Measurements from ENCODE around the gene TBC1D5. TPM values are rescaled to one million over a fixed set of nuclear protein-coding genes. Genes with fewer than 3 reads are reported as not detected.

Gene TBC1D5
- total RNA-seq, 1 experiment from 2014 or later, result 43.3 TPM

DNA sequence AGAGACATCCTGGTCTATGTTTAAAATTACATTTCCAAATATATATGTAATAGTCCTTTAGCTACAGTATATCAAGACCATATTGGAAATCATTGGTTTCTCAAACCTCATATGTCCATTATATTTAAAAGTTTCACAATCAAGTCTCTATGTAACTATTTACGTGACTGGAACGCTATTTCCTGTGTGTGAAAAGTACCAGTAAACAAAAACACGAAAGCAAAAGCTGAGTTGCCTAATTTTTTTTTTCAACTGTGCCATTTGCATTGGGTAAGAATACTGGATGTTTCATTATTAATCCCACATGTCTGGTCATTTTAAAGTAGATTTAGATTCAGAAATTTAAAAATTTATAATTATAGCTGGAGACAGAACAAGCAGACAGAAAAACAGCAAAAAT lies 381.4 kb downstream of the TBC1D5 start:
- CTCF ChIA-PET, result no interaction called here
- H3K27ac Mint-ChIP-seq (ENCODE audit: low read depth, unreplicated experiment), result no peak overlapping the region
- TF ChIP-seq, protein P1, sequence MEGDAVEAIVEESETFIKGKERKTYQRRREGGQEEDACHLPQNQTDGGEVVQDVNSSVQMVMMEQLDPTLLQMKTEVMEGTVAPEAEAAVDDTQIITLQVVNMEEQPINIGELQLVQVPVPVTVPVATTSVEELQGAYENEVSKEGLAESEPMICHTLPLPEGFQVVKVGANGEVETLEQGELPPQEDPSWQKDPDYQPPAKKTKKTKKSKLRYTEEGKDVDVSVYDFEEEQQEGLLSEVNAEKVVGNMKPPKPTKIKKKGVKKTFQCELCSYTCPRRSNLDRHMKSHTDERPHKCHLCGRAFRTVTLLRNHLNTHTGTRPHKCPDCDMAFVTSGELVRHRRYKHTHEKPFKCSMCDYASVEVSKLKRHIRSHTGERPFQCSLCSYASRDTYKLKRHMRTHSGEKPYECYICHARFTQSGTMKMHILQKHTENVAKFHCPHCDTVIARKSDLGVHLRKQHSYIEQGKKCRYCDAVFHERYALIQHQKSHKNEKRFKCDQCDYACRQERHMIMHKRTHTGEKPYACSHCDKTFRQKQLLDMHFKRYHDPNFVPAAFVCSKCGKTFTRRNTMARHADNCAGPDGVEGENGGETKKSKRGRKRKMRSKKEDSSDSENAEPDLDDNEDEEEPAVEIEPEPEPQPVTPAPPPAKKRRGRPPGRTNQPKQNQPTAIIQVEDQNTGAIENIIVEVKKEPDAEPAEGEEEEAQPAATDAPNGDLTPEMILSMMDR (IDR thresholded peaks at IDR 0.05; ENCODE audit: unreplicated experiment), result no peak
- BruUV-seq (replicated peaks), result no TSS peak
- no peaks in the 10 kb centered on the region for H3K9me3 Mint-ChIP-seq (ENCODE audit: unreplicated experiment)
- peaks cover 10% of the 10 kb centered on the region for H3K4me1 Mint-ChIP-seq (ENCODE audit: insufficient read depth, unreplicated experiment)
- intact Hi-C loops (cut with micrococcal nuclease), result no loop called here
- no peaks in the 10 kb centered on the region for H3K27me3 Mint-ChIP-seq (ENCODE audit: insufficient read depth, unreplicated experiment)
- peaks cover 6% of the 10 kb centered on the region for H3K36me3 Mint-ChIP-seq (ENCODE audit: insufficient read depth, unreplicated experiment)
- DNase-seq (ENCODE audit: unreplicated experiment), result no peak
- no peak overlapping the region for H3K4me3 Mint-ChIP-seq (ENCODE audit: unreplicated experiment)
- POLR2A ChIA-PET, result no interaction called here

DNA sequence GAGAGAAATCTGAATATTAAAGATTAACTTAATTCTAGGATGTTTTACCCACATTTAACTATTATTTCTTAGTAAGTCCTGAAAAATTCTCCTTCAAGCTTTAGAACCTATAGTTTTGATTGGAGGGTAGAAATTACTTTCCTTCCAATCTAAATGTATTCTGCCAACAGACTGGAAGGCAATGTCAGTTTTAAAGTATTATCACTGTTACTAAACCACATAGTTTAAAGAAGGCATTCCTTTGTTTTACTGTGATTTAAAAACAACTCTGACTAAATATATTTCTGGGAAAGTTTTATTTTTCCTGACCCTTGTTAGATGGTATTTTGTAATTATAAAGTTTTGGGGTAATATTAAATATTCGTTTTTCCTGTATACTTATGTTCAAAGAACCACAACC lies 382.5 kb downstream of the TBC1D5 start:
- Mint-ChIP-seq H3K4me1 (ENCODE audit: insufficient read depth, unreplicated experiment) (peaks cover 10% of the 10 kb centered on the region), H3K4me3 (ENCODE audit: unreplicated experiment) (no peak overlapping the region), H3K9me3 (ENCODE audit: unreplicated experiment) (no peaks in the 10 kb centered on the region), H3K36me3 (ENCODE audit: insufficient read depth, unreplicated experiment) (peaks cover 6% of the 10 kb centered on the region), H3K27me3 (ENCODE audit: insufficient read depth, unreplicated experiment) (no peaks in the 10 kb centered on the region), H3K27ac (ENCODE audit: low read depth, unreplicated experiment) (no peak overlapping the region)
- ChIA-PET POLR2A (no interaction called here), CTCF (no interaction called here)
- DNase-seq (ENCODE audit: unreplicated experiment), result no peak
- TF ChIP-seq, protein P1 (IDR thresholded peaks at IDR 0.05; ENCODE audit: unreplicated experiment), result no peak
- intact Hi-C loops (cut with micrococcal nuclease), result no loop called here
- no TSS peak for BruUV-seq (replicated peaks)

DNA sequence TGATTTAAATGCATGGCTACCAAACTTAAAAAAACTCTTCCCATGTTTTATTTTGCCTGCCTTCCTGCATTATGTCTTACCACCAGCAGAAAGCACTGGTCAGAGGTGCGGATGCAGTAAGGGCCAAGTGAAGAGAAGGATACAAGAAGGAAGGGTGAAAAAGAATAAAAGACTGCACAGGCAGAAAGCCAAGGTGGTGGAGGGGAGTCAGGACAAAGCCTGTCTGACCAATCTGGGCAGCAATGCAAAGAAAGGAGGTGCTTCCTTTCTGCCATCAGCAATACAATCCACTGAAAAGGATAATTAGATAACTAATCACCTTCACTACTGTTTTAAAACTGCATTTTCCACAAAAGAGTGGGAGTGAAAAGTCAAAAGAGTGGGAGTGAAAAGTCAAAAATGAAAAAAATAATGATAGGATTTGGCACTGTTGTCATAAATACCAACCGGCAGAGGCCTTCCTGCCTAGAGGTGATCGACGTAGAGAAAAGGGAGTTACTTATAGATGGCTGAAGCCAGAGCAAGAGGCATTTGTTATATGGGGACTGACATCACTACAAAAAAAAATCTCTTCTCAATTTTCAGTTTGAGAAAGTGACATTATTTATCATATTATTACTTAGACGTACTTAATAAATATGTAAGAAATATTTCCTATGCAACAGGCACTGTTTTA lies 385.3 kb downstream of the TBC1D5 start:
- TF ChIP-seq, protein P1 (IDR thresholded peaks at IDR 0.05; ENCODE audit: unreplicated experiment), result no peak
- CTCF ChIA-PET, result interaction anchor here (0.6 to 0.9 kb wide), 2 partner anchors 56 to 1247 kb away, joined by 3 read pairs; no protein-coding TSS in a partner anchor
- no peak for DNase-seq (ENCODE audit: unreplicated experiment)
- POLR2A ChIA-PET, result no interaction called here
- no peaks in the 10 kb centered on the region for H3K27me3 Mint-ChIP-seq (ENCODE audit: insufficient read depth, unreplicated experiment)
- BruUV-seq (replicated peaks), result no TSS peak
- peaks cover 10% of the 10 kb centered on the region for H3K4me1 Mint-ChIP-seq (ENCODE audit: insufficient read depth, unreplicated experiment)
- H3K36me3 Mint-ChIP-seq (ENCODE audit: insufficient read depth, unreplicated experiment), result peaks cover 6% of the 10 kb centered on the region
- H3K27ac Mint-ChIP-seq (ENCODE audit: low read depth, unreplicated experiment), result no peak overlapping the region
- H3K4me3 Mint-ChIP-seq (ENCODE audit: unreplicated experiment), result no peak overlapping the region
- intact Hi-C loops (cut with micrococcal nuclease), result no loop called here
- no peaks in the 10 kb centered on the region for H3K9me3 Mint-ChIP-seq (ENCODE audit: unreplicated experiment)

DNA sequence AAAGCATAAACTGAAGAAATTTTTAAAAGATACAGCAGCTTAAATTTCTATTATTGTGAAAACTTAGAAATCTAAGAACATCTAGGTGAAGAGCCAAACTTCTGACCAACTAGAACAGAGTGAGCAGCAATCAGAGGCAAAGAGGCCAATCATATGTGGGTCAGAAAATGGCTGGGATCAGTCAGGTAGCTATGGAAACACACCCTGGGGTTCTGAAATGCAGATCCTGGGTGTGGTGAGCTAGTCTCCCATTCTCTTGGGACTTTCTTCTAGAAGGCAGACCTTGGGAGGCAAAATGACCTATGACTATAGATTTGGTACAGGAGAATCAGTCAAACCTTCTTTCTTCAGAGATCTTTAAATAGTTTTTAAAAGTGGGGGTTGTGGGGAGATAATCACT lies 385.8 kb downstream of the TBC1D5 start:
- no TSS peak for BruUV-seq (replicated peaks)
- peaks cover 10% of the 10 kb centered on the region for H3K4me1 Mint-ChIP-seq (ENCODE audit: insufficient read depth, unreplicated experiment)
- intact Hi-C loops (cut with micrococcal nuclease), result no loop called here
- ChIA-PET CTCF (interaction anchor here (0.9 kb wide), 1 partner anchor 57 kb away, joined by 3 read pairs; no protein-coding TSS in a partner anchor), POLR2A (no interaction called here)
- TF ChIP-seq, protein P1 (IDR thresholded peaks at IDR 0.05; ENCODE audit: unreplicated experiment), result no peak
- peaks cover 11% of the 10 kb centered on the region for H3K36me3 Mint-ChIP-seq (ENCODE audit: insufficient read depth, unreplicated experiment)
- no peaks in the 10 kb centered on the region for H3K9me3 Mint-ChIP-seq (ENCODE audit: unreplicated experiment)
- H3K27me3 Mint-ChIP-seq (ENCODE audit: insufficient read depth, unreplicated experiment), result no peaks in the 10 kb centered on the region
- DNase-seq (ENCODE audit: unreplicated experiment), result peak; percentile 3
- no peak overlapping the region for H3K4me3 Mint-ChIP-seq (ENCODE audit: unreplicated experiment)
- no peak overlapping the region for H3K27ac Mint-ChIP-seq (ENCODE audit: low read depth, unreplicated experiment)
